Naive B cell (primary cell): ENCODE measurements around the gene ALDH1A2. TPM values are rescaled to one million over a fixed set of nuclear protein-coding genes. Genes with fewer than 3 reads are reported as not detected.

Experiments used
- ATAC-seq, 2 donors: fragments of 150-1000 bp; cut with Tn5 transposase; 2 replicates each; pipeline ENCODE4 v1.10.0; 2021; ENCODE audit warnings: low read depth in 2 of 2, mild to moderate bottlenecking in 2 of 2, moderate library complexity in 2 of 2
- DNase-seq: peaks from one replicate; pipeline ENCODE4 v3.0.0; 2022
- H3K27ac Mint-ChIP-seq, 6 donors: one replicate each; pipeline ENCODE4 v1.8.0; 2020 to 2022; ENCODE audit warnings: mild to moderate bottlenecking in 6 of 6, mixed read lengths in 6 of 6, moderate library complexity in 5 of 6, inconsistent platforms in 2 of 6
- H3K27me3 Mint-ChIP-seq, 3 donors: one replicate each; pipeline ENCODE4 v1.8.0; 2021 to 2022; ENCODE audit warnings: mixed read lengths in 3 of 3, mild to moderate bottlenecking in 1 of 3
- H3K36me3 Mint-ChIP-seq, 2 donors: one replicate each; pipeline ENCODE4 v1.8.0; 2020 to 2022; ENCODE audit warnings: mixed read lengths in 2 of 2, inconsistent platforms in 1 of 2, mild to moderate bottlenecking in 1 of 2
- H3K4me1 Mint-ChIP-seq, 3 donors: one replicate each; pipeline ENCODE4 v1.8.0; 2020 to 2022; ENCODE audit warnings: mixed read lengths in 3 of 3, inconsistent platforms in 1 of 3, mild to moderate bottlenecking in 1 of 3, moderate library complexity in 1 of 3
- H3K4me3 Mint-ChIP-seq, 8 donors: one replicate each; pipeline ENCODE4 v1.8.0; 2020 to 2022; ENCODE audit warnings: mild to moderate bottlenecking in 8 of 8, mixed read lengths in 8 of 8, moderate library complexity in 8 of 8, inconsistent platforms in 2 of 8
- H3K9me3 Mint-ChIP-seq, 7 donors: one replicate each; pipeline ENCODE4 v1.8.0; 2020 to 2022; ENCODE audit warnings: mixed read lengths in 7 of 7, mild to moderate bottlenecking in 5 of 7, inconsistent platforms in 2 of 7, moderate library complexity in 1 of 7
- polyA plus RNA-seq, 6 donors: library from polyadenylated mRNA; unstranded; fragments of 300-500 nt; fragmentation: Illumina TruSeq; gene quantifications; one replicate each; pipeline ENCODE4 v1.2.3, GENCODE V29; 2021; ENCODE audit warnings: low read depth in 6 of 6

The ALDH1A2 gene
- polyA plus RNA-seq, 6 donors from 2014 or later: not detected

DNA sequence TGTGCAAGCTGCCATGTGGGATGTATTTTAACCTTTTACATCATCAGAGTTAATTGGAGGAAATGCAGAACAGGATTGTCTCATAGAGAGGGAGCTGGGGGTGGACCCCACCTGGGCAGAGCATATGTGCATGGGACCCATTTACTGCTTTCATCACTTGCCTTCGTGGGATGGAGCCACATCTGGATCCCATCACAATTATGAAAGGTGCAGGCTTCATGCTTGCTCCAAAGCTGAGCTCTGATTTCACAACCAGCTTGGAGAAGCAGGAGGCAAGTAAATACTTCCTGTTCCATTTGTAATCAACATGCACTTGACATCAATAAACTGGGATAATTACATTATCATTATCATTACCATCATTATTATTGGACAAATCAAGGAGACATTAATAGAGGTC, 161.9 kb downstream of the ALDH1A2 start:
- Mint-ChIP-seq H3K4me1 (no peaks in the 10 kb centered on the region), H3K27me3 (peaks cover 33 to 53% (median 41%) of the 10 kb centered on the region in 3 donors)

More for the DNA sequence above, 161.9 kb downstream of the ALDH1A2 start:
- Mint-ChIP-seq H3K9me3 (peaks cover 0 to 8% (median 2%) of the 10 kb centered on the region in 7 donors), H3K4me3 (no peak overlapping the region), H3K36me3 (no peaks in the 10 kb centered on the region), H3K27ac (no peak overlapping the region)
- no peak for DNase-seq
- ATAC-seq: no peak

Other genes starting within 250 kb of the ALDH1A2 start
- 1 to 10 TPM in 1 of 6 donors, under 1 TPM in 1, not detected in 4; 0.12 to 1.2 TPM for gene AQP9, start 72.7 kb upstream of the ALDH1A2 start, polyA plus RNA-seq